GM11168 (cell line): ENCODE measurements around the gene FAF1.

ENCODE experiments used
- in situ Hi-C: fragments of 300-500 bp; cut with MboI; formaldehyde crosslinking; loops from one replicate; pipeline ENCODE4 v1.12.0; 2022; ENCODE audit warnings: low sequenced_read_pairs; ENCODE audit not compliant: unreplicated experiment

The FAF1 gene

GRCh38 chr1:50611675-50612074, 348.4 kb downstream of the FAF1 start:
- in situ Hi-C loops = no loop called here

DNA sequence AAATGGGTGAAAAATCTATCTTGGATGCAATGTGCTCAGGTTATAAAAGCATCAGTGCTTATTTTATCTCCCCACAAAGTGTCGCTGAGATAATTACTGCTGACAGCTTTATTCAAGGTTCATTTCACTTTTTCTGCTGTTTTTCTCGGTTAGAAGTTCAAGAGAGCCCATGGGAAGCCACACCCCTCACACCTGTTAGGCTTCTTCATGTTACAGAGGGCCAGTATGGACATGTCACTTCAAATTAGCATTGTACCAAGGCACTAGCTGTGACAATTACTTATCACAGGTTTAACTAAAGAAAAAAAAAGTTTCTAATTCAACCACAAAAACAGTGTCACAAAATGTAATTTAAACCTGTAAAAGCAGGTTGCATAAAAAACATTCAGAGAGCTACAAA, 349.5 kb downstream of the FAF1 start:
- in situ Hi-C loops = no loop called here

GRCh38 chr1:50609508-50609907, 350.6 kb downstream of the FAF1 start:
- in situ Hi-C loops = no loop called here

GRCh38 chr1:50605186-50605875, 354.7 kb downstream of the FAF1 start:
- in situ Hi-C loops = no loop called here

DNA sequence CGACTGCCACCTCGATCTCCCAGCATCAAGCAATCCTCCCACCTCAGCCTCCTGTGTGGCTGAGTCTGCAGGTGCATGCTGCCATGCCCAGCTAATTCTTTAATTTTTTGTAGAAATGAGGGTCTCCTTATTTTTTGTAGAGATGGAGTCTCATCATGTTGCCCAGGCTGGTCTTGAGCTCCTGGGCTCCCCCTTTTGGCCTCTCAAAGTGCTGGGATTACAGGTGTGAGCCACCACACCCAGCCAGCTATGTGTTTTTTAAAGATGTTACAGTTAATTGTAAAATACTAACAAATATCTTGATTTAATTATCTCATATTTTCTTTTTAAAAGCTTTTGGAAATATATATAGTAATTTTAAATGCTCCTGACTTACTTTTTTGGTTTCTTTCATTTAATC, 355.5 kb downstream of the FAF1 start:
- in situ Hi-C loops = no loop called here

- in situ Hi-C loops = no loop called here
Measured at GRCh38 chr1:50603274-50604271, 356.5 kb downstream of the FAF1 start.

GRCh38 chr1:50599546-50599945, 360.5 kb downstream of the FAF1 start:
- in situ Hi-C loops = no loop called here

DNA sequence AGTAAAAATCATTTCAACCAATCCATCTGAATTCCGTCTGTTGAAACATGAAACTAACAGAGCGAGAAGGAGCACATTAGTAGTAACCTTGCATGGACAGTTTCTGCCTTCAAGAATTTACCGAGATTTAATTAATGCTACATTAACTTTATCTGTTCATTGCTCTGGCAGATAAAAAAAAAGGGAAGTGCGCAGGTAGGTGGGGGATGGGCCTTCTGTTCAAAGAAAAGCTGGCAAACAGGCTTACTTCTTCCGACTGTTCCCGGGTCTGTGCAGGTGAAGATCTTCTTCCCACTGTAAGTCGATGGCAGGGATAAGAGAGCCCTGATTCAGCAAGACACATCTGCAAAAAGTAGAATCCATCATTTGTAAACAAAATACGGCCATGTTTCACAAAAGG, 364.2 kb downstream of the FAF1 start:
- in situ Hi-C loops = no loop called here

GRCh38 chr1:50593515-50593914, 366.6 kb downstream of the FAF1 start:
- in situ Hi-C loops = no loop called here

GRCh38 chr1:50591598-50591997, 368.5 kb downstream of the FAF1 start:
- in situ Hi-C loops = no loop called here

GRCh38 chr1:50582346-50582745, 377.7 kb downstream of the FAF1 start:
- in situ Hi-C loops = no loop called here

GRCh38 chr1:50570066-50570468, 390.0 kb downstream of the FAF1 start:
- in situ Hi-C loops = no loop called here

DNA sequence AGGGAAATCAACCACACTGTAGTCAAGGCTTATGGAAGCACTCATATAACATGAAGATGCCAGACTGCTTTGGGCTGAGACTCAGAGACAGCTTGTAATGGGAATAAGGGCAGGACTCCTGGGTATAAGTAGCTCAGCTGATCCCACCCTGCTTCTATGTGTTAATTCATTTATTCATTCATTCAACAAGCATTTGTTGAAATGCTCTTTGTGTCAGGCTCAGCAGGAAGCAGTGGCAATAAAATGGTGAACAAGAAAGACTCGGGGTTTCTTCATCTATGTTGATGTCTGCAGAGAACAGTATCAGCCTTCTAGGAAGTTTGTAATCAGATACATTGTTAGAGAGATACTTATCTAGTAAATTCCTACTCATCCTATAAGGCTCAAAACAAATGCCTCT, 391.3 kb downstream of the FAF1 start:
- in situ Hi-C loops = no loop called here

GRCh38 chr1:50566405-50566804, 393.7 kb downstream of the FAF1 start:
- in situ Hi-C loops = no loop called here

DNA sequence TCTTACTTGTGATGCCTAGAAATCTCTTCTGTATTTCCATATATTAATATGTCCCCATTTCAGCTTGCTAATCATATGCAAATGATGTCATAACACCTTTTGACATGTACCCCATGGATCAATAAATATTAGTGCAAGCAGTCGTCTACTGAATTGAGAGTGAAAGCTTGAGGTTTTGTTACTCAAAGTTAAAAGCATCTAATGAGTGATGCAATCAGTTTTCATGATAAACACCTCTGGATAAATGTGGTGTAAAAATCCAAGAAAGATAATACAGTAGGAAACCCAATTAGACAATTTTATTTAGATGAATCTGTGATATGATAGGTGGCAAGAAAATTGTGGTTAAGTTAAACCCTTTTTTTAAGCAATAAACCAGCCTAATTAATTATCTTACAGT, 395.6 kb downstream of the FAF1 start:
- in situ Hi-C loops = no loop called here

- in situ Hi-C loops = no loop called here
Measured at GRCh38 chr1:50562106-50562505, 398.0 kb downstream of the FAF1 start.

DNA sequence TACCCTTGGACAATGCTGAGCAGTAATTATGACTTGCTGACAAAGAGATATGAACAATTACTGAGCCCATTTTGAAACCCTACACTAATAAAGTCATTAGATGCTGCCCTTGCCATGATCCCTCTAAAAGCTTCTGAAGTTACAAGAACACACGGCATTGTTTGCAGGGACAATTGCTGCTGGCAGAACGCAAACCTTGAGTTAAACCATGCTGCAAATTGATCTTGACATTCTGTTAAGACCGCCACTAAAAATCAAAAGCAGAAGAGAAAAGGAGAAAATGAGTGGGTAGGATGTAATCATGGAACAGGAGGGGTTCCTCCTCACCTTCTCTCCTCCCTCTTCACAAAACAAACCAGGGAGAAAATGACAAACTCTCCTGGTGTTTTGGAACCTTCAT, 400.6 kb downstream of the FAF1 start:
- in situ Hi-C loops = no loop called here

- in situ Hi-C loops = no loop called here
Measured at GRCh38 chr1:50553921-50554320, 406.1 kb downstream of the FAF1 start.

DNA sequence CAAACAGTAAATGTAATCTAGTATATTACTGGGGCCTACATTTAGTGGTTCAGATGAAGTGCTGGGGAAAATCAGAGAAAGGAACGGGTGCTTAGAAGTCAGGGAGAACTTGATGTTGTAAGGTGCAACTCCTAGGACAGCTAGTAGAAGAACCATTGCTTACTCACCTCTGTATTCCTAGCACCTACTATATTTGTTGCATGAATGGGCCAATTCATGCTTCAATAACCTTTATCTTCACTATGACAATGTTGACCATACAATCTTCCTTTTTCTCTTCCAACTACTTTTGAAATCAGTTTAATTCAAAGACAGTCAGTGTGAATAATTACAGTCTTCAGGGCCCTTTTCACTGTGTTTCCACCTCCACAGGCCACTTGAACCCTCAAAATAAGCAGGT, 411.8 kb downstream of the FAF1 start:
- in situ Hi-C loops = no loop called here

DNA sequence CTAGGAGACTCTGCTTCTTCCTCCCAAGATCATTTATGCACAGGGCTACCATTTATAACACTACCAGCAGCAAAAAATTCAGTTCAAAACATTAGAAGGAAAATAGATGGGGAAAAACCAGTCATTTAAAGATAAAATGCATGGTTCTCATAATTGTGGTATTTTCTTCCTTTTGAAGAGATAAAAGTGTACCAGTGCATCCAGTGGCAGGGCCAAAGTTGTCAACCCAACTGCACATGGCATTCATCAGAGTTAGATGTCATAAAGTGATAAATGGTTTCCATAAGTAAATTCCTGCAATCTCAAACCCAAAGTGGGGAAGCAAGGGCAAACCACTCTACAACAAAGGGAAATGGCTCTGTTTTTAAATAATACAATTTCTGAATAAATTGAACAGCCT, 417.7 kb downstream of the FAF1 start:
- in situ Hi-C loops = no loop called here

DNA sequence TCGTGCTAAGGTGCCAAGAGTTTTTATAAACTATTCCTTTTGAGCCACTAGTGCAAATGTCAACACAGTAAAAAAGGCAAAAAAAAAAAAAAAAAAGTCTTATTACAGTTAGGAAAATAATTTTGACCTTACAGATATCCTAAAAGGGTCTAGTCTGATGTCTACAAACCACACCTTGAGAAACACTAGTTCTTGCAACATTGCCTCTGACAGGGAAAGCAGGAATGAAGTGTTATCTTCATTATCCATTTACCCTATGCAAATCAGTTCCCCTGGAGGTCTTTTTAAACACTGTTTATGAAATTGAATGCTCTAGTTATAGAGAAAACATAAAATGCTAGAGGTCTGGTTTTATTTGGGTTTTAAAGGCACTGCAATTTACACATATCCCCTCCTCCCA, 421.6 kb downstream of the FAF1 start:
- in situ Hi-C loops = no loop called here

DNA sequence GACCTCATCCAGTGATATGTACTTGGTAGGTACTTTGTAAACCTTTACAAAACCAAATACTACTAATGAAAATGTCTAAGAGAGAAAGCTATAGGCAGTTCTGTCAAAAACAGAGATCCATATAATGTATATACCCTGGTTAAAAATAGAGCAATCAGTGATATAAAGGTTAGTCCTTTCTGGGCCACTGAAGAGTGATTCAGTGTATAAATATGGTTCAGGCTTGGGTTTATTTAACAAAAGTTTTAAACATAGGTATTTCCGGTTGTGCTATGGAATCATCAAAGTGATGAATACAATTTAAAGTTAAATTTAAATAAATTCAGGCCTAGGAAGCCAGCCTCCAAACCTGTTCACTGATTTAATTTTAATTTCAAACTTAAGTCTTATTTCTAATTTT, 428.5 kb downstream of the FAF1 start:
- in situ Hi-C loops = no loop called here
